Stimulated activated CD4-positive, alpha-beta T cell treated with anti-CD3 and anti-CD28 coated beads, Interleukin-2, amount 100 ng/mL, for 48 hours (primary cell): ENCODE data around the gene SLC44A5.

Experiments used
- DNase-seq, 2 donors: peaks; one replicate each; pipeline ENCODE4 v3.0.0-alpha.2; 2020

SLC44A5 gene

GRCh38 chr1:75587692-75588091, 23.2 kb downstream of the SLC44A5 start:
- no peak for DNase-seq

GRCh38 chr1:75583282-75583681, 27.6 kb downstream of the SLC44A5 start:
- DNase-seq = no peak

GRCh38 chr1:75582725-75583261, 28.1 kb downstream of the SLC44A5 start:
- no peak for DNase-seq

- no peak for DNase-seq
Measured at GRCh38 chr1:75579046-75579445, 31.9 kb downstream of the SLC44A5 start.

DNA sequence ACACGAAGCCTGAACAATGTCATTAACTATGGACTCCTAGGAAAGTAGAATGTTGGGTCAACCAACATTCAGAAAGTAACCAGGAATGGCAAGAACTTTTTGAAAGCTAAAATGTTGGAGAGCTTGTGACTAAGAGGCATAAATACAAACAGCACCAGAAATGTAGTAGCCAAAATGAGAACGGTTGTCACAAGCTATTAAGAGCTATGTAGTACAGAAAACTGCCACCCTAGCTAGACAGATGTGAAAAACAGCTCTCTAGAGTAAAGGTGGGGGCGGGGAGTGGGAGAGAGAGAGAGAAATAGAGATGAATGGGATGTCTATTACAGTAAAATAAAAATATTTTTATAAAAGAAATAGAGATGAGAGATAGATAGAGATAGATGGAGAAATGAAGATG, 35.1 kb downstream of the SLC44A5 start:
- DNase-seq = no peak

DNA sequence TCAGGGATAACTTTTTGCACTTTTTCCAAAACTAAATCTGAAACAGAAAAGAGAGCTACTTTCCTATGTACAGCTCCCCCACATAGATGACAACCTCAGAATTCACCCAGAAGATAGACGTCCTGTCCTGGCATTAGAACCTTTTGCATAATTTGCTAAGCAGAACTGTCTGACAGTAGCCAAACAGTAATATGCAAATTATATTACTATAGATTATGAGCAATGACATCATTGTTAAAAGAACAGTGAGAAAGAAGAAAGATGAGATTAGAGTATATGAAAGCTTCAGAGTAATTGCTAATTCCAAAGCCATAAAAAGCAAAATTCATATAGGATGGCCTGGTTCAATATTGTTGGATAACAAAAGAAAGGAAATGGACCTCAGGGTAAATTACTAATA, 43.7 kb downstream of the SLC44A5 start:
- DNase-seq = no peak

DNA sequence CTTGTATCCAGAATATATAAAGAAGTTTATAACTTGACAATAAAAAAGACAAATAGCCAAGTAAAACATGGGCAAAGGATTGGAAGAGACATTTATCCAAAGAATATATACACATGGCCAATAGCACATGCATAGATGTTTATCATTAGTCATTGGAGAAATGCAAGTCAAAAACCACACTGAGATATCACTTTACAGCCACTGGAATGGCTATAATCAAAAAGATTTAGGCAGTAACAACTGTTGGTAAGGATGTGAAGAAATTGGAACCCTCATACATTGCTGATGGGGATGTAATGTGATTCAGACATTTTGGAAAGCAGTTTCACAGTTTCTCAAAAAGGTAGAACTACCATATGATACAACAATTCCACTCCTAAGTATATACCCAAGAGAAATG, 51.1 kb downstream of the SLC44A5 start:
- no peak for DNase-seq

DNA sequence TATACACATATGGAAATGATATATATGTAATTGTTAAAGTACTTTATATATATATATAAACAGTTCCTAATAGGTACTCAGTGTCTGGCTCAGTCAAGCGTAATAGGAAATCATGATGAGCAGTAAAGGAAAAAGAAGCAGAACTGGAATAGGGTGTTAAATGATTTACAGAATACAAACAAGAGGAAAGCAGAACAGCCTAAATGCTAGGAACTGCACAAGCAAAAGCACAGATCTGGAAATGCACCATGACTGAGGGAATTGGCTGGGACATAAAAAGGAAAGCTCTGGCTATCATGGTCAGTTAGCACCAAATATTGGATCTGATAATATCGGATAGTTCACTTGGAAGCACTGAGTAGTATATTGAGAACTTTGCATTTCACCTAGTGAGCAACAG, 51.8 kb downstream of the SLC44A5 start:
- no peak for DNase-seq

GRCh38 chr1:75554870-75555269, 56.0 kb downstream of the SLC44A5 start:
- no peak for DNase-seq

GRCh38 chr1:75554181-75554580, 56.7 kb downstream of the SLC44A5 start:
- DNase-seq = no peak

DNA sequence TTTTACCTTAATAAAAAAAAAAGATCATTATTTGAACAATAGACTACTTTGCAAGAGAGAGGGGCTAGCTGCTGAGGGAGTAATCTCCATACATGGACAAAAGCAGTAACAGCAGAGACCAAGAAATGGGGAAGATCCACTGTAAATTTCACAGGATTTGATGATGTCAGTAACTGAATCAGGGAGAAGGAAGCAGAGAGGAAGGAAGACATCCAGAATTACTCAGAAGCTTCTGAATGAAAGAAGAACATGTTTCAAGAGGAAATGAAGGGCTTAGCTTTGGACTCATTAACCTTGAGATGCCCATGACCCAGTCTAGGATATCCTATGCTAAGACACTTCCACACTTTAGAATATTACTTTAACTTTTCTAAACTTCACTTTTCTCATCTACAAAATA, 60.4 kb downstream of the SLC44A5 start:
- no peak for DNase-seq

GRCh38 chr1:75548721-75549480, 62.0 kb downstream of the SLC44A5 start:
- no peak for DNase-seq

GRCh38 chr1:75543705-75544104, 67.2 kb downstream of the SLC44A5 start:
- no peak for DNase-seq

DNA sequence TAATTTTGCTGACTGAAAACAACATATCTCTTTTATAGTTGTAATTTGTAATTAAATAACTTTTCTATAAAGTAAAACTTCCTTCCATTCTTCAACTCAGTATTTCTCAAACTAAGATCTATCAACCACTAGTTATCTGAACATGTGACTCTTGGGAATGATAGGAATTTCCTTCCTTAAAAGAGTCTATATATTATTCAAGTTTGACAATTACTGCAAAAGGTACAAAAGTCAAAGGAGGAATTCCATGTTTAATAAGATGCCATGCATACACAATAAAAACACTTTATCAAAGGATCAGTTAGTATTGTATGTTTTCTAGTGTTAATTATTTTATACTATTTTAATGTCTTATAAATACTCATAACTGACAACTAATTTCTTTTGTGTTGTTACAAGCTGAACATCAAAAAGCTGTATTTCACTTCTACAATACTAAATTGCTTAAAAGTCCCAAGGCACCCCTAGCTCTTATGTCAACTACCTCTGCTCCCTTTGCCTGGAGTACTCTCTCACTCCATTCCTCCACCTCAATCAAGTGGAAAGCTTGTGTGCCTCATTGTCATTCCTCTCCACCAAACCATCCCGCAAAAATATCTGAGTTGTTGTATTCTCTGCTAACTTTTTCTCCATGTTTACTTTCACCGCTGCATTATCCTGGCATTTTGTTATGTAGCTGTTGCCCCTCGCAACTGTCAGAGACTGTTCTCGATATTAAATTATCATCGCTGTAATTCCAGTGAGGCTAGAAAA, 67.9 kb downstream of the SLC44A5 start:
- DNase-seq = no peak

DNA sequence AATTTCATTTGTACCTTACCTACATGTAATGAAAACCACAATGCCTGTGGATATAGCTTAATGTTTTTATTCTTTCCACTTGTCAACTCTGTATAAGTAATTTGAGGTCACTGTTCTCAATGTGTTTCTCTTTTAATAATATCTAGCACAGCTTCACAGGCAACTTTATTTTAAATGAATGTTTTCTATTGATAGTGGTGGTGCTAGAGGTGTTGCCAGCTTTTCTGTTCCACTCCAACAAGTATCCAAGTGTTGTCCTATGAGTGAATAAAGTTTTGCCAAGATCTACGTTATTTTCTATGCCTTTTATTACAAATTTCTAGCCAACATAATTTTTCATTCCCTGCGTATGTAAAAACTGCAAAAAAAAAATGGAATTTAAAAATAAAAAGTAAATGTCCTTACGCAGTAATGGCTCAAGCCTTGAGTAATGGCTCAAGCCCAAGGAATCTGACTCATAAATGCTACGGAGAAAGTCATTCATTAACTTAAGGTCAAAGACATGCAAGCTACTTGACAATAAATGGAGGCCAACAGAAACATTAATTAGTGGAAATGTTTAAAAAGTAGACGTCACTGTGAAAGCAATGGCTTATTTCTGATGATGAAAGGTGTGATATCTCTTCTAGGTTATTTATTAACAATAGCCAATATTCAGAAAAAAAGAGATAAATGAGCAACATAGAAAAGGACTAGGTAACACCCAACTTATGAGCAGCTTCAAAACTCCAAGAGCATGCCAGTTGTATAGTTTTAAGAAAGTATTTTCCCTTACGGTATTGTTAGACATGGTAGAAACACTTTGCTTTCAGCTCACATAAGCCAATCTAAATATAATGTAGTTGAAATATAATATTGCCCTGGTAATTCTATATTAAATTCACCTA, 71.4 kb downstream of the SLC44A5 start:
- DNase-seq = no peak

DNA sequence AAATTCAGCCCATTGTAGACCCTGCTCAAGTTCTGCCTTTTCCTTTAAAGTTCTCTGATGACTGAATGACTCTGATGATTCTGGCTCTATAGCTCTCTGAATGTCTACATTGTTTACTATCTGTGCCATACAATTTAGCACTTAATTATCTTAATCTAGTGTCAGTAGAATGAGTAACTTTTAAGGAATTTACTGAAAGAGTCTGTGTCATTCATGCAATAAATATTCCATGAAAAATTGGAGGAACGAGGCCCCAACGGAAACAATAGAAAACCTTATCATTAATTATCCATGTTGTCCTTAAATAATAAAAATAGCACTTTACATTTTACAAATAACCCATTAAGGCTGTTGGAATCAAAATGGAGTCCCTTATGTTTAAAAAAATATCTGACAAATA, 77.8 kb downstream of the SLC44A5 start:
- no peak for DNase-seq

DNA sequence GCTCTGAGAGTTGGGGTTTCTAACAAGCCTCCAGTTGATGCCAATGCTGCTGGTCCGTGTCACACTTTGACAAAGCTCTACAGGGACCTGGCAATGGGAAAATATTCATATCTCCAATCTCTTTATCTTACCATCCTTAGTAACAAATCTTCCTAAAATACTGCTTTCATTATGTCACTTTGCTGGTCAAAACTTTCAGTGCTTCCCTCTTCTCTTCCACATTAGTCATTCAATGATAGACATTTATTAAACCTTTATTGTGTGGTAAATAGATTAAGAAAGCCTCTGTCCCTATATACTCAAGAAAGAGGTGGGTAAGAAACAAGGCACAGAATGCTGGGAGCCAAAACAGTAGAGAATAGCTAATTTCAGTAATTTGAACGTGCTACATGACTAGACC, 79.3 kb downstream of the SLC44A5 start:
- DNase-seq = no peak

GRCh38 chr1:75529488-75529887, 81.4 kb downstream of the SLC44A5 start:
- no peak for DNase-seq

DNA sequence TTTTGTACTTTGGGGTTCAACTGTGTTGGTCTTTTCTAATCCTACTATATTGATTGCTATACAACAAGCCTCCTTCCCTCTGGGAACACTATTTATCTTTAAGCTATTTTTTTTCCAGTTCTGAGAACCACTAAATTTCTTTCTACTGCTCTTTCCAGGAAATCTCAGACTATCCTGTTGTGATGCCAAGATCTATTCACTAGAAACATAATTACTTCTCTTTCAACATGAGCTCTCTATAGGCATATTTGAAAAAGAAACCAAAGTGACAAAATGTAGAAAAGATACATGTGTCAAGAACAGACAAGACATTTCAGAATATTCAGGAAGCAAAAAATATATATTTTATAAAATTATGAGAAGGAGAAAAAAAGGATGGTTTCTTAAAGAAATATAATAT, 82.9 kb downstream of the SLC44A5 start:
- no peak for DNase-seq

DNA sequence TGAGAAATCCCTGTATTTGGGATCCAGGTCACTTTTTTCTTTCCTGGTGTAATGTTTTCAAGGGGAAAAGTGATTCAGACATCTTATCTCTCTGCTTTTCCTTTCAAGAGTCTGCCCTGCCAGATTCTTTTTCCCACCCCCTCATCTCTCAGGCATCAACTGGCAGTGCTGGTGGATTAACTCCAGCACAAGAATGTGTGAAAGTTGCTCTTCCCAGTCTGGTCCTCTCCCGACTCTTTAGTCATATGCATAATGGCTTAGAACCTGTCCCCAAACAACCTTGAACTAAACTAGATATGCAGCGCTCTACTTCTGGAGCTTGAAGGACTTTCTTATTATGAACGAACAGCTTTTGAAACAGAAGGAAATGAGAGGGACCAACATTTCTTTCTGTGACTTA, 88.5 kb downstream of the SLC44A5 start:
- DNase-seq = no peak

DNA sequence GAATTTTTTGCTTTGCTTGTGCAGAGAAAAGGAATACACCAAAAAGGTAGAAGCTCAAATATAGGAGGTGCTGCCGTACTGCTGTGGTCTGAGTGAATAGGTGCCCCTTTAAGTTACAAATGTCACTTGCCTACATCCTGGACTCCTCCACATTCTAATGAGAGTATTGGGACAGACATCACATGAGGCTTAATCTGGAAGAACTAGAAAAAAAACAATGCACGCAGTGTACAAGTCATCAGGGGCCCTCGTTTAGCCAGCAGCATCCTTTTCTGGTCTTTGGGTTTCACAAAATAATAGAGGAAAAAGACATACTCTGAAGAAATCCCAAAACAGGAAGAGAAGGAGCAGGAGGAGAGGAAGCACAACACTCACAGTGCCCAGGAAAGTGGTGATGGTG, 89.3 kb downstream of the SLC44A5 start:
- no peak for DNase-seq

GRCh38 chr1:75520862-75521475, 89.9 kb downstream of the SLC44A5 start:
- DNase-seq = no peak
